ENCODE results near the gene KLF11.

DNA sequence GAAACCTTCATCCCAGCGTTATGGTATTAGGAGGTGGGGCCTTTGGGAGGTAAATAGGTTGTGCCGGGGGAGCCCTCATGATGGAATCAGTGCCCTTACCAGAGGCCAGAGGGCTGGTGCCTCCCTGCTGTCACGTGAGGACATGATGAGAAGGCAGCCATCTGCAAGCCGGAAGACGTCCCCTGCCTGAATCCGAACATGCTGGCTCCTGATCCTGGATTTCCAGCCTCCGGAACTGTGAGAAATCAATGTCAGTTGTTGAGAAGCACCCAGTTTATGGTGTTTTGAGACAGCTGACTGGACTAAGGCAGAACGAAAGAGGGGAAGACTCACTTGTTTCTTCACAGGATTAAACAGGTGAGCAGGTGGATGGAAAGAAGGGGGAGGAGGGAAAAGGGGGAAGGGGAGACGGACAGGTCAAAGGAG lies 13.0 kb upstream of the KLF11 start:
- TF ChIP-seq, protein P1, sequence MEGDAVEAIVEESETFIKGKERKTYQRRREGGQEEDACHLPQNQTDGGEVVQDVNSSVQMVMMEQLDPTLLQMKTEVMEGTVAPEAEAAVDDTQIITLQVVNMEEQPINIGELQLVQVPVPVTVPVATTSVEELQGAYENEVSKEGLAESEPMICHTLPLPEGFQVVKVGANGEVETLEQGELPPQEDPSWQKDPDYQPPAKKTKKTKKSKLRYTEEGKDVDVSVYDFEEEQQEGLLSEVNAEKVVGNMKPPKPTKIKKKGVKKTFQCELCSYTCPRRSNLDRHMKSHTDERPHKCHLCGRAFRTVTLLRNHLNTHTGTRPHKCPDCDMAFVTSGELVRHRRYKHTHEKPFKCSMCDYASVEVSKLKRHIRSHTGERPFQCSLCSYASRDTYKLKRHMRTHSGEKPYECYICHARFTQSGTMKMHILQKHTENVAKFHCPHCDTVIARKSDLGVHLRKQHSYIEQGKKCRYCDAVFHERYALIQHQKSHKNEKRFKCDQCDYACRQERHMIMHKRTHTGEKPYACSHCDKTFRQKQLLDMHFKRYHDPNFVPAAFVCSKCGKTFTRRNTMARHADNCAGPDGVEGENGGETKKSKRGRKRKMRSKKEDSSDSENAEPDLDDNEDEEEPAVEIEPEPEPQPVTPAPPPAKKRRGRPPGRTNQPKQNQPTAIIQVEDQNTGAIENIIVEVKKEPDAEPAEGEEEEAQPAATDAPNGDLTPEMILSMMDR (IDR thresholded peaks at IDR 0.05) = no peak
- TF ChIP-seq POLR2A (IDR thresholded peaks at IDR 0.05) = no peak

All from vagina (tissue), 2 donors.